Erythroblast (primary cell): ENCODE results near the gene FADS6.
"Not testable (repeated sequence)": the region's sequence is repeated elsewhere in the genome, so short reads cannot be mapped to it uniquely, and the experiment has no call there.

Experiments used
- DNase-seq, 2 experiments: peaks; one replicate each; lab custom pipeline; 2025; lab: John Stamatoyannopoulos, UW
- GATA1 ChIP-seq: IDR thresholded peaks from 2 replicates; pipeline ENCODE4 v1.6.1; 2011; ENCODE audit warnings: low read depth, mild to moderate bottlenecking, control low read depth, low read length, moderate library complexity
- POLR2A ChIP-seq: IDR thresholded peaks from 2 replicates; pipeline ENCODE4 v1.6.1; 2011; ENCODE audit warnings: mild to moderate bottlenecking, low read length

The FADS6 gene

DNA sequence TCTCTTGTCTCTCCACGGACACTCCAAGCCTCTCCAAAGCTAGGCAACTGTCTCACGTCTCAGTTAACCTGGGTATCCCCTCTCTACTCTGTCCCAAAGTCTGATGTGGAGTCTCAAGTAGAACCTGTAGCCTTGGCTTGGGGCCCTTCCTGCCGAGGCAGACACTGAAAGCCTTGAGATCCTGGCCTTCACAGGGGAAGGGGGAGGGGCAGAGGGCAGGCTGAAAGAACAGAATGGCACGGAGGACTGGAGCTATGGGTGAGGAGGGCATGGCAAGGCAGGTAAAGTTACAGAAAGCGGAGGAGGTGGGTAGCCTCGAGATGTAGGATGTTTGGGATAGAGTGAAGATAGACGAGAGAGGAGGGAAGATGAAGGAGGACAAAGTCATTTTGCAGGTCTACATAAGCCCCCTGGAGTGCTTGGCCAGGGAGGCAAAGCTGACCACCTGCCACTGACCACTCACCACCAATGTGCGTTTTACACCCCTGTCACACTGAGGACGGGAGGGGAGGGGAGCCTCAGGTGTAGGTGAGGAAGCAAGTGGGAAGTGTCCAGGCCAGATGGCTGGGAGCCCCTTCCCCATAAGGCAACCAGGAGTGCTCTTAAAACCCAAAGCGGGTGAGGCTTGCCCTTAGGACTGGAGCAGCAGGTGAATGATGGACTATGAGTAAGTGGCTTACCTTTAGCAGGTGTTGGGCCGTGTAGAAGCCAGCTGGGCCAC lies 21.9 kb downstream of the FADS6 start:
- no peak for DNase-seq
- no peak for TF ChIP-seq GATA1
- no peak for TF ChIP-seq POLR2A

DNA sequence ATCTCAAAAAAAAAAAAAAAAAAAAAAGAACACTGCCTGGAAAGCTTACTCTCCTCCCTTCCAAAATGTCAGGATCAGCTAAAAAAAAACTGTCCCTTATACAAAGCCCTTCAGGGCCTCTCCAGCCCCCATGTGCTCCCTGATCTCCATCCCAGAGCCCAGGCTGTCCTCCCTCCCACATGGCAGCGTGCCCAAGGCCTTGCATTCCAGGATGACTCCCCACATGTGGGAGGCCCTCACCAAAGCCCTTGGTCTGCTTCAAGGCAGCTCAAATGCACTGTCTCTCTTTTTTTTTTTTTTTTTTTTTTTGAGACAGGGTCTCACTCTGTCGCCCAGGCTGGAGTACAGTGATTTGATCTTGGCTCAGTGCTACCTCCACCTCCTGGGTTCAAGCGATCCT lies 22.9 kb downstream of the FADS6 start:
- no peak for DNase-seq
- no peak for TF ChIP-seq GATA1
- TF ChIP-seq POLR2A, result no peak

GRCh38 chr17:74870028-74870427 lies 23.4 kb downstream of the FADS6 start:
- DNase-seq, result not testable (repeated sequence)

- TF ChIP-seq POLR2A (no peak), GATA1 (no peak)
- no peak for DNase-seq
These were observed 24.6 kb downstream of the FADS6 start for GRCh38 chr17:74868908-74869255.

DNA sequence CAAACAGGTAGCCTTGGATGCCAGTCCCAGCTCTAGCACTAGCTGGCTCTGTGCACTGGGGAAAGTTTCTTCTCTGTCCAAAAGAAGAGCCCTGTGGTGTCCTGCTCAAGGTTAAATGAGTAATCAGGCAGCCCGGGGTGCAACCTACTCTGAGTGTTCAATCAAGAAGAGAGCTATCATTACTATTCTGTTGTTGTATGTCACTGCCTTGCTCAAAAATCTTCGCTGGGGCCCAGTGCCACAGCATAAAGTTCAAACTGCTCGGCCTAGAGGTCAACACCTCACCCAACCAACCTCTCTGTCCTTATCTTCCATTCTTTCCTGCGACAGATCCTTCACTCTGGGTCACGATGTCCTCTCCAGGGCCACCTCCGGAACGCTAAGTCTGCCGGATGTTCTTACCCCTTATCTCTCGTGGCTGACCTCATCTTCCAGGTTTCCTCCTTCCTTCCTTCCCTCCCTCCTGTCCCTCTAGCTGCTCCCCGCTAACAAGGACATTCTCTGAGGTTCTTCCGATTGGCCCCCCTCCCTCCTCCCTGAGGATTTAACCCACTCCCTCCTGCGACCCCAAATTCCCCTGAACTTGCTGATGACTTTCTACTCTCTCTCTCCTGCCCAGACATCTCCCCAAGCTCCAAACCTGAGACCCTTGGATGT lies 25.1 kb downstream of the FADS6 start:
- TF ChIP-seq POLR2A, result no peak
- TF ChIP-seq GATA1, result no peak
- DNase-seq, result peak; percentile 35 to 40

DNA sequence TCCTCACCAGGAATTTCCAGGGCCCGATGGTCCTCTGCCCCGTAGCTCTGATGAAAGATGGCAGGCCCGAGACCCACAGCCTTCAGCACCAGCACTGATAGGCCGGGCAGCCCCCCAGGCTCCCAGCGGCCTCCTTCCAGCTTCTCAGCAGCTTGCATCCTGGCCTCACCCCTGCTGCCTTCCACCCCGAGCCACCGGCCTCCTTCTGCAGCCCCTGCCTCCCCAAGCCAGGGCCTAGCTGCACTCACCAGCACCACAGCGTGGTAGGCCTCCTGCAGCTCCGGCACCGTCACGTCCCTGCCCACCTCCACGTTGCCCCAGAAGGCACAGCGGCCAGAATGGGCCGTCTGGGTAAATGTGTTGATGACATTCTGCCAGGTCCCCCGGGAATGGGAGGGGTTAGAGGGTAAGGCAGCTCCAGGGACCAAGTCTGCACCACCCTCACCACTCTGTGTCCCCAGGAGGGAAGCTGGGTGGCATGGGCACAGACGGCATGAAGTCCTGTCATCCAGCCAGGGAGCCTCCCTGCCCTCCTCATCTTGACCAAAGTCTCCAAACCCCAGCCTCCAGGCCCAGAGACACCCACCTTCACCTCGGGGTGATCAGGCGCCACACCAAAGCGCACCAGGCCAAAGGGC lies 27.1 kb downstream of the FADS6 start:
- TF ChIP-seq POLR2A (no peak), GATA1 (no peak)
- no peak for DNase-seq

GRCh38 chr17:74865504-74866197 lies 27.8 kb downstream of the FADS6 start:
- no peak for TF ChIP-seq GATA1
- no peak for TF ChIP-seq POLR2A
- DNase-seq, result no peak

DNA sequence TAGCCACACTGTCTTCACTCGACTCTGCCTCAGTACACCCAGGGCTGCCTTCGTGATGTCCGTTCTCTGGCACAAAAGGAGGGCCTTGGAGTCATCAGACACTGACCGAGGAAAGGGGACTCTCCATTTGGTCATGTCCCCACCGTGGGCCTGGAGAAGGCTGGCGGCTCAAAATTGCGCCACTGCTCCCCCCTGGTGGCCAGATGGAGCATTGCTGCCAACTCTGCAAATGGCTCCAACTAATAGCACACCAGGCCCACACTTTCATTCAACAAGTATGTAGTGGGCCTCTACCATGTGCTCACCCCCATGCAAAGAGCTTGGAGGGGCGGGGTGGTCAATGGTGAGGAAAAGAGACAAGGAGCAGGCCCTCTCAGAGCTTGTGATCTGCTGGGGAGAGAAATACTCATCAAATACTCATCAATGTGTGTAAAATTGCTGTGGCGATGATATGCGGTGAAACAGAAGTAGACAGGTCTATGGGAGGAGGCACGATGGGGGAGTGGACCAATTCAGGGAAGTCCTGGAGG lies 28.5 kb downstream of the FADS6 start:
- TF ChIP-seq POLR2A (no peak), GATA1 (no peak)
- DNase-seq, result peak; percentile 69 to 84

DNA sequence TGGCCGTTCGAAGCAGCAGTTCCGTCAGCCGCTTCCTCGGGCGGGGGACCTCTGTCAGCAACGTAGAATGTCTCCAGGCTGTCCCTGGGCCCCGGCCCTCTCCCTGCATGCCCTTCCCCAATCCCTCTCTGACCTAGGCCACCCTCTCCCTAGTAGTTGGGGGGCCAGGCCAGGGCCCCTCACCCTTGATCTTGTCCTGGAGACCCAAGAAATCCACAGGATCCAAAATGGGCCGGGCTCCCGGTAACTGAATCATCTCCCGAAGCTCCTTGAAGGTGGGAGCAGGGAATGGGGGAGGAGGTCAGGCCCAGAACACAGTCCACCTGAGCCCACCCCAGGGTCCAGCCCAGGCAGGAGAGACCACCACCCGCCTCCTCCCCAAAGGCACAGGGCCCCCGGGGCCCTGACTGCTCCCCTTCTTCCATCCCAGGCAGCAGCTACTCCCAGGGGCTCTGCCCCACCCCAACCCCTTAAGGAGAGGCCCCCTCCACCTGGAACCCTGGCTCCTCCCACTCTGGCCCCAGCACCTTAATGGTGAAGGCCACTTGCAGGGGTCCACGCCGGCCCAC lies 29.1 kb downstream of the FADS6 start:
- TF ChIP-seq GATA1 (no peak), POLR2A (no peak)
- DNase-seq, result no peak

DNA sequence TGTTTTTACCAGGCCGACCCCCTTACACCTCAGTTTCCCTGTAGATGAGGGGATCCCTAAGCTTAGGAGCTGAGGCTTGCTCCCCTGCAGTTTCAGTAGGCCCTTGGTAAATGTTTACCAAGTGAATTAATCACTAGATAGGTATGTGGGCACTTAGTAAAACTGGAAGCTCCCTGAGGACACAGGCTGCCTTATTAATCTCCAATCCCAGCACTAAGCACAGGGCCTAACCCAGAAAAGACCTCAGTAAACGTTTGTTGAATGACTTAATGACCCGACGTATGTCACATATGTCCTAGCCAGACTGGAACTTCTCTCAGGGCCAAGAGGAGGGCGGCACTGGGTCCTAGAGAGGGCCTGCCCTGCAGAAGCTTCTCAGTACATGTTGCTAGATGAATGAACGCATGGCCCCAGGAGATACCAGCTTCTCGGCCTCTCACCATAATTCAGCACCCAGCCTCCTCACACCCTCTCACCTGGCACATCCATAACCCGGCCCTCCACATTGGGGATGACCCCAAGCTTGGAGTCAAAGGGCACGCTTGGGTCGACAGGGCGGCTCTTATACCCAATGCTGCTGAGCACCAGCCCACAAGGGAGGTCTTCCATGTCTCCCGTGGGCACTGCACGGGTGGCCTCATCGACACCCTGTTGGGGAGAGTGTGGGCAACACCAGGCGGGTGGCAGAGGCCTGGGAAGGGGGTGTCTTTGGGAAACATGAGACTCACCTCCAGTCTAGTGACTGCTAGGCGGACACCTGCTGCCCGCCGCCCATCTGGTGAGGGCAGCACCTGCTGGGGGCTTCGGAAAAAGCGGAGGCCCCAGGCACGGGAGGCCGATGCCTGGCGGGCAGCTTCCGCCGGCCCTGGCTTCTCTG lies 29.8 kb downstream of the FADS6 start:
- TF ChIP-seq GATA1 (no peak), POLR2A (no peak)
- DNase-seq, result no peak

DNA sequence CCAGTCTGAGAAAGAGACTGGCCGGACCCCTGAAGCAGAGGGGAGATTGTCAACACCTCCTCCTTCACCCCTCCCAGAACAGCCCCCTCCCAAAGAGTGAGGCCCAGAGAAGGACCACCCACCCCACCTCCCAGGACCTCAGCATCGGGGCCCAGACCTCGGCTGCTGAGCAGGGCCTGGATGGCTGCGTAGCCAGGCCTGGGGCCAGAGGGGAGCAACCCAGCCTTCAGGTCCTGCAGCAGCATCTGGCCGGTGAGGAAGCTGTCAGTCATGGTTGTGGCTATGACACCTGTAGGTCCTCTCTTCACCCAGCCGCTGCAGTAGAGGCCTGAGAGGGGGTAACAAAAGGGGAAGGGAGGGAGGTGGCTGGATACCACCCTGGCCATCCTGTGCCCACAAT lies 30.5 kb downstream of the FADS6 start:
- DNase-seq, result no peak
- TF ChIP-seq POLR2A (no peak), GATA1 (no peak)

GRCh38 chr17:74862108-74862901 lies 31.1 kb downstream of the FADS6 start:
- TF ChIP-seq POLR2A (no peak), GATA1 (no peak)
- DNase-seq, result peak; percentile 59 to 70

GRCh38 chr17:74861662-74862107 lies 31.7 kb downstream of the FADS6 start:
- no peak for DNase-seq
- TF ChIP-seq GATA1, result no peak
- no peak for TF ChIP-seq POLR2A
